Measurements from ENCODE around the gene YDJC. TPM values are rescaled to one million over a fixed set of nuclear protein-coding genes. Genes with fewer than 3 reads are reported as not detected.

Gene YDJC
- total and polyA plus RNA-seq, 9 of the 15 experiments (the other 6 are each of a cell fraction or from before 2014, with no cell fraction given), result 13.5 to 871 (median 164) TPM

DNA sequence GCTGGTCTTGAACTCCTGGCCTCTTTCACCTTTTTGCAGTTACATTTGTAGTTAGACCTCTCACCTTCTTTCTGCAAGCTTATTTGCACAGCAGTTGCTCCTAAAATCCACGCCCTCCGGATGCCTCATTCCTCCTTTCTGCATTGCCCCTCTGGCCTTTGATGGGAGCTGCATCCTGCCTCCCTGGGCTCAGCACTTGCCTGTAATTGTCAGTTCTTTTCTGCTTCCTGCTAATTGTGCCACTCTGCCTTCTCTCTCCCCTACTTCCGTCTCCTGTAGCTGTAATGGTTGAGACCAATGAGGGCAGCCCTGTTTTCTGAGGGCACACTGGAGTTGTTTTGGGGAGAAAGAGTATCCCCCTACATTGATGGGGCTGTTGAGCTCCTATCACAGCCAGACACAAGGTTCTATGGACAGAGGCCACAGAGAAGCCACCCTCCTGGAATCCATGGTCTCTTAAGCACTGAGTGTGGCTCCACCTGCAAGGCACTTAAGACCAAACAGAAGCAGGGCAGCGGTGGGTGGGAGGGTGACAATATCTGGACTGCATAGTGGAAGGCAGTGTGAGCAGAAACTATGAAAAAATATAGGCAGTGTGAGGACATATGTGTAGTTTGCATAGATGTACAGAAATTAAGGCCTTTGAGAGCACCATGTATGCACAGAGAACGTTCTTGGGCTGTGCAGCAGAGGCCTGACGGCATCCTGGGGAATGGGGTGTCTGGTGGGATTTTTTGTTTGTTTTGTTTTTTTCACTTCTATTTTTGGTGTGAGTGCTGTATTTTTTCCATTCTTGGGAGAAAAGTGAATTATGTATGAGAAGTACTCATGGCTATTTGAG lies 30.5 kb downstream of the YDJC start (continued):
- TF ChIP-seq, protein P1, sequence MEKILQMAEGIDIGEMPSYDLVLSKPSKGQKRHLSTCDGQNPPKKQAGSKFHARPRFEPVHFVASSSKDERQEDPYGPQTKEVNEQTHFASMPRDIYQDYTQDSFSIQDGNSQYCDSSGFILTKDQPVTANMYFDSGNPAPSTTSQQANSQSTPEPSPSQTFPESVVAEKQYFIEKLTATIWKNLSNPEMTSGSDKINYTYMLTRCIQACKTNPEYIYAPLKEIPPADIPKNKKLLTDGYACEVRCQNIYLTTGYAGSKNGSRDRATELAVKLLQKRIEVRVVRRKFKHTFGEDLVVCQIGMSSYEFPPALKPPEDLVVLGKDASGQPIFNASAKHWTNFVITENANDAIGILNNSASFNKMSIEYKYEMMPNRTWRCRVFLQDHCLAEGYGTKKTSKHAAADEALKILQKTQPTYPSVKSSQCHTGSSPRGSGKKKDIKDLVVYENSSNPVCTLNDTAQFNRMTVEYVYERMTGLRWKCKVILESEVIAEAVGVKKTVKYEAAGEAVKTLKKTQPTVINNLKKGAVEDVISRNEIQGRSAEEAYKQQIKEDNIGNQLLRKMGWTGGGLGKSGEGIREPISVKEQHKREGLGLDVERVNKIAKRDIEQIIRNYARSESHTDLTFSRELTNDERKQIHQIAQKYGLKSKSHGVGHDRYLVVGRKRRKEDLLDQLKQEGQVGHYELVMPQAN (IDR thresholded peaks at IDR 0.05; ENCODE audit: borderline replicate concordance), result no peak
- TF ChIP-seq EZH2 (IDR thresholded peaks at IDR 0.05; ENCODE audit: borderline replicate concordance, low read depth, low read length) (no peak), GABPB1 (CRISPR knock-in tag; IDR thresholded peaks at IDR 0.05) (0 out of 2 replicates have a peak, but pooled peaks have one; percentile 9), ARID2 (IDR thresholded peaks at IDR 0.05) (no peak), FOXK2 (conservative IDR thresholded peaks at IDR 0.05 in 1 of 2, IDR thresholded peaks at IDR 0.05 in 1 of 2; ENCODE audit: low read depth in 2 of 2) (no peak), NFYB (IDR thresholded peaks at IDR 0.05; ENCODE audit: extremely low read depth, insufficient read length) (no peak), HNRNPLL (IDR thresholded peaks at IDR 0.05; ENCODE audit: low read depth, low read length, poor library complexity, severe bottlenecking) (peak; percentile 17), DNMT1 (IDR thresholded peaks at IDR 0.05) (no peak), SIX5 (IDR thresholded peaks at IDR 0.05; ENCODE audit: borderline replicate concordance in 1 of 2, insufficient read depth in 1 of 2, low read depth in 1 of 2, low read length in 2 of 2) (0 out of 4 replicates have a peak, but pooled peaks of 1 of the 2 experiments have one; percentile 14)
- TF ChIP-seq, protein P2, sequence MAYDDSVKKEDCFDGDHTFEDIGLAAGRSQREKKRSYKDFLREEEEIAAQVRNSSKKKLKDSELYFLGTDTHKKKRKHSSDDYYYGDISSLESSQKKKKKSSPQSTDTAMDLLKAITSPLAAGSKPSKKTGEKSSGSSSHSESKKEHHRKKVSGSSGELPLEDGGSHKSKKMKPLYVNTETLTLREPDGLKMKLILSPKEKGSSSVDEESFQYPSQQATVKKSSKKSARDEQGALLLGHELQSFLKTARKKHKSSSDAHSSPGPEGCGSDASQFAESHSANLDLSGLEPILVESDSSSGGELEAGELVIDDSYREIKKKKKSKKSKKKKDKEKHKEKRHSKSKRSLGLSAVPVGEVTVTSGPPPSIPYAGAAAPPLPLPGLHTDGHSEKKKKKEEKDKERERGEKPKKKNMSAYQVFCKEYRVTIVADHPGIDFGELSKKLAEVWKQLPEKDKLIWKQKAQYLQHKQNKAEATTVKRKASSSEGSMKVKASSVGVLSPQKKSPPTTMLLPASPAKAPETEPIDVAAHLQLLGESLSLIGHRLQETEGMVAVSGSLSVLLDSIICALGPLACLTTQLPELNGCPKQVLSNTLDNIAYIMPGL (CRISPR knock-in tag; IDR thresholded peaks at IDR 0.05), result no peak
- TF ChIP-seq, protein P3, sequence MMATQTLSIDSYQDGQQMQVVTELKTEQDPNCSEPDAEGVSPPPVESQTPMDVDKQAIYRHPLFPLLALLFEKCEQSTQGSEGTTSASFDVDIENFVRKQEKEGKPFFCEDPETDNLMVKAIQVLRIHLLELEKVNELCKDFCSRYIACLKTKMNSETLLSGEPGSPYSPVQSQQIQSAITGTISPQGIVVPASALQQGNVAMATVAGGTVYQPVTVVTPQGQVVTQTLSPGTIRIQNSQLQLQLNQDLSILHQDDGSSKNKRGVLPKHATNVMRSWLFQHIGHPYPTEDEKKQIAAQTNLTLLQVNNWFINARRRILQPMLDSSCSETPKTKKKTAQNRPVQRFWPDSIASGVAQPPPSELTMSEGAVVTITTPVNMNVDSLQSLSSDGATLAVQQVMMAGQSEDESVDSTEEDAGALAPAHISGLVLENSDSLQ (IDR thresholded peaks at IDR 0.05), result no peak
- TF ChIP-seq, protein P4, sequence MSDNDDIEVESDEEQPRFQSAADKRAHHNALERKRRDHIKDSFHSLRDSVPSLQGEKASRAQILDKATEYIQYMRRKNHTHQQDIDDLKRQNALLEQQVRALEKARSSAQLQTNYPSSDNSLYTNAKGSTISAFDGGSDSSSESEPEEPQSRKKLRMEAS (CRISPR knock-in tag; IDR thresholded peaks at IDR 0.05), result peak; percentile 24; the same call in 1 of the 2 replicates
- TF ChIP-seq, protein P5, sequence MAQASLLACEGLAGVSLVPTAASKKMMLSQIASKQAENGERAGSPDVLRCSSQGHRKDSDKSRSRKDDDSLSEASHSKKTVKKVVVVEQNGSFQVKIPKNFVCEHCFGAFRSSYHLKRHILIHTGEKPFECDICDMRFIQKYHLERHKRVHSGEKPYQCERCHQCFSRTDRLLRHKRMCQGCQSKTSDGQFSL (CRISPR knock-in tag; IDR thresholded peaks at IDR 0.05), result peak; percentile 50; the same call in 1 of the 2 replicates
- TF ChIP-seq, protein P5 (tag; IDR thresholded peaks at IDR 0.05), result no peak
- TF ChIP-seq, protein P6, sequence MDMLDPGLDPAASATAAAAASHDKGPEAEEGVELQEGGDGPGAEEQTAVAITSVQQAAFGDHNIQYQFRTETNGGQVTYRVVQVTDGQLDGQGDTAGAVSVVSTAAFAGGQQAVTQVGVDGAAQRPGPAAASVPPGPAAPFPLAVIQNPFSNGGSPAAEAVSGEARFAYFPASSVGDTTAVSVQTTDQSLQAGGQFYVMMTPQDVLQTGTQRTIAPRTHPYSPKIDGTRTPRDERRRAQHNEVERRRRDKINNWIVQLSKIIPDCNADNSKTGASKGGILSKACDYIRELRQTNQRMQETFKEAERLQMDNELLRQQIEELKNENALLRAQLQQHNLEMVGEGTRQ (CRISPR knock-in tag; IDR thresholded peaks at IDR 0.05), result no peak; the same call in 1 of the 2 replicates
- TF ChIP-seq, protein P7, sequence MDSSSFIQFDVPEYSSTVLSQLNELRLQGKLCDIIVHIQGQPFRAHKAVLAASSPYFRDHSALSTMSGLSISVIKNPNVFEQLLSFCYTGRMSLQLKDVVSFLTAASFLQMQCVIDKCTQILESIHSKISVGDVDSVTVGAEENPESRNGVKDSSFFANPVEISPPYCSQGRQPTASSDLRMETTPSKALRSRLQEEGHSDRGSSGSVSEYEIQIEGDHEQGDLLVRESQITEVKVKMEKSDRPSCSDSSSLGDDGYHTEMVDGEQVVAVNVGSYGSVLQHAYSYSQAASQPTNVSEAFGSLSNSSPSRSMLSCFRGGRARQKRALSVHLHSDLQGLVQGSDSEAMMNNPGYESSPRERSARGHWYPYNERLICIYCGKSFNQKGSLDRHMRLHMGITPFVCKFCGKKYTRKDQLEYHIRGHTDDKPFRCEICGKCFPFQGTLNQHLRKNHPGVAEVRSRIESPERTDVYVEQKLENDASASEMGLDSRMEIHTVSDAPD (CRISPR knock-in tag; IDR thresholded peaks at IDR 0.05), result no peak

Data from K562 (cell line).